ENCODE data around the gene SLC17A5.
"Not testable (repeated sequence)": the region's sequence is repeated elsewhere in the genome, so short reads cannot be mapped to it uniquely, and the experiment has no call there.

SLC17A5 gene

DNA sequence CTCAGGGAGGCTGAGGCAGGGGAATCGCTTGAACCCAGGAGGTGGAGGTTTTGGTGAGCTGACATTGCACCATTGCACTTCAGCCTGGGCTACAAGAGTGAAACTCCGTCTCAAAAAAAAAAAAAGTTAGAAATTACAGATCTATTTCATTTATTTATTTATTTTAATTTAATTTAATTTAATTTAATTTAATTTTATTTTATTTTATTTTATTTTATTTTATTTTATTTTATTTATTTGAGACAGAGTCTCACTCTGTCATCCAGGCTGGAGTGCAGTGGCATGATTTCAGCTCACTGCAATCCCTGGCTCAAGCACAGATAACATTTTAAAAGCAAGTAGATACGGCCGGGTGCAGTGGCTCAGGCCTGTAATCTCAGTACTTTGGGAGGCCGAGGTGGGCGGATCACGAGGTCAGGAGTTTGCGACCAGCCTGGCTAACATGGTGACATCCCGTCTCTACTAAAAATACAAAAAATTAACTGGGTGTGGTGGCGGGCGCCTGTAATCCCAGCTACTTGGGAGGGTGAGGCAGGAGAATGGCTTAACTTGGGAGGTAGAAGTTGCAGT is 98.3 kb downstream of the SLC17A5 start:
- H4K12ac ChIP-seq (ENCODE audit: low read depth, low read length); H3K27ac ChIP-seq (ENCODE audit: low read depth, low read length); DNase-seq; H3K9me3 ChIP-seq (ENCODE audit: insufficient read depth, low read depth, low read length); H3K4me1 ChIP-seq (ENCODE audit: control insufficient read depth in 1 of 2, insufficient read depth in 2 of 2, low read length in 2 of 2); H3K4me2 ChIP-seq (ENCODE audit: low read length); H4K91ac ChIP-seq (ENCODE audit: low read depth, low read length); H3K18ac ChIP-seq (ENCODE audit: low read length); H3K4ac ChIP-seq (ENCODE audit: low read depth, low read length); H3K27me3 ChIP-seq (ENCODE audit: insufficient read depth, low read length); H3K79me1 ChIP-seq (ENCODE audit: low read length); H3K4me3 ChIP-seq (ENCODE audit: low read depth, low read length); H3K9ac ChIP-seq (ENCODE audit: low read length); H3K79me2 ChIP-seq (ENCODE audit: control insufficient read depth, insufficient read depth, low read length, poor library complexity); H3K23ac ChIP-seq (ENCODE audit: low read length); H3K14ac ChIP-seq (ENCODE audit: low read length); H2BK5ac ChIP-seq (ENCODE audit: low read depth, low read length, poor library complexity); H4K8ac ChIP-seq (ENCODE audit: low read depth, low read length); H3K36me3 ChIP-seq (ENCODE audit: control insufficient read depth in 1 of 2, insufficient read depth in 2 of 2, low read length in 2 of 2); H2BK12ac ChIP-seq (ENCODE audit: low read length); H2AFZ ChIP-seq (ENCODE audit: insufficient read depth, low read length, poor library complexity); H2AK5ac ChIP-seq (ENCODE audit: low read length); H2BK120ac ChIP-seq (ENCODE audit: insufficient read depth, low read length, poor library complexity): not testable (repeated sequence)
- WGBS (ENCODE audit: extremely low coverage, insufficient coverage, insufficient read length), result no CpG with 5 or more reads among the region's 11 CpGs

DNA sequence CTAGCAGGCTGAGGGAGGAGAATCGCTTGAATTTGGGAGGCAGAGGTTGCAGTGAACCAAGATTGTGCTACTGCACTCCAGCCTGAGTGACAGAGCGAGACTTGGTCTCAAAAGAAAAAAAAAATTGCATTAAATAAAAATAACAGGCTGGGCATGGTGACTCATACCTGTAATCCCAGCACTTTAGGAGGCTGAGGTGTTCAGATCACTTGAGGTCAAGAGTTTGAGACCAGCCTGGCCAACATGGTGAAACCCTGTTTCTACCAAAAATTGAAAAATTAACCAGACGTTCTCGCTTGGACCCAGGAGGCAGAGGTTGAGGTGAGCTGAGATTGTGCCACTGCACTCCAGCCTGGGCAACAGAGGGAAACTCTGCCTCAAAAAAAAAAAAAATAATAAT is 102.7 kb downstream of the SLC17A5 start:
- H2AFZ ChIP-seq (ENCODE audit: insufficient read depth, low read length, poor library complexity); H3K4me3 ChIP-seq (ENCODE audit: low read depth, low read length); H3K4ac ChIP-seq (ENCODE audit: low read depth, low read length); H2AK5ac ChIP-seq (ENCODE audit: low read length); H3K9me3 ChIP-seq (ENCODE audit: insufficient read depth, low read depth, low read length); H3K9ac ChIP-seq (ENCODE audit: low read length); H3K79me2 ChIP-seq (ENCODE audit: control insufficient read depth, insufficient read depth, low read length, poor library complexity); H3K79me1 ChIP-seq (ENCODE audit: low read length); H3K18ac ChIP-seq (ENCODE audit: low read length); DNase-seq; H2BK12ac ChIP-seq (ENCODE audit: low read length); H3K36me3 ChIP-seq (ENCODE audit: control insufficient read depth in 1 of 2, insufficient read depth in 2 of 2, low read length in 2 of 2); H3K23ac ChIP-seq (ENCODE audit: low read length); H3K4me1 ChIP-seq (ENCODE audit: control insufficient read depth in 1 of 2, insufficient read depth in 2 of 2, low read length in 2 of 2); H4K12ac ChIP-seq (ENCODE audit: low read depth, low read length); H2BK5ac ChIP-seq (ENCODE audit: low read depth, low read length, poor library complexity); H4K91ac ChIP-seq (ENCODE audit: low read depth, low read length); H3K27ac ChIP-seq (ENCODE audit: low read depth, low read length); H2BK120ac ChIP-seq (ENCODE audit: insufficient read depth, low read length, poor library complexity); H3K27me3 ChIP-seq (ENCODE audit: insufficient read depth, low read length); H3K14ac ChIP-seq (ENCODE audit: low read length); H3K4me2 ChIP-seq (ENCODE audit: low read length); H4K8ac ChIP-seq (ENCODE audit: low read depth, low read length): not testable (repeated sequence)
- WGBS (ENCODE audit: extremely low coverage, insufficient coverage, insufficient read length), result no CpG with 5 or more reads among the region's 4 CpGs

DNA sequence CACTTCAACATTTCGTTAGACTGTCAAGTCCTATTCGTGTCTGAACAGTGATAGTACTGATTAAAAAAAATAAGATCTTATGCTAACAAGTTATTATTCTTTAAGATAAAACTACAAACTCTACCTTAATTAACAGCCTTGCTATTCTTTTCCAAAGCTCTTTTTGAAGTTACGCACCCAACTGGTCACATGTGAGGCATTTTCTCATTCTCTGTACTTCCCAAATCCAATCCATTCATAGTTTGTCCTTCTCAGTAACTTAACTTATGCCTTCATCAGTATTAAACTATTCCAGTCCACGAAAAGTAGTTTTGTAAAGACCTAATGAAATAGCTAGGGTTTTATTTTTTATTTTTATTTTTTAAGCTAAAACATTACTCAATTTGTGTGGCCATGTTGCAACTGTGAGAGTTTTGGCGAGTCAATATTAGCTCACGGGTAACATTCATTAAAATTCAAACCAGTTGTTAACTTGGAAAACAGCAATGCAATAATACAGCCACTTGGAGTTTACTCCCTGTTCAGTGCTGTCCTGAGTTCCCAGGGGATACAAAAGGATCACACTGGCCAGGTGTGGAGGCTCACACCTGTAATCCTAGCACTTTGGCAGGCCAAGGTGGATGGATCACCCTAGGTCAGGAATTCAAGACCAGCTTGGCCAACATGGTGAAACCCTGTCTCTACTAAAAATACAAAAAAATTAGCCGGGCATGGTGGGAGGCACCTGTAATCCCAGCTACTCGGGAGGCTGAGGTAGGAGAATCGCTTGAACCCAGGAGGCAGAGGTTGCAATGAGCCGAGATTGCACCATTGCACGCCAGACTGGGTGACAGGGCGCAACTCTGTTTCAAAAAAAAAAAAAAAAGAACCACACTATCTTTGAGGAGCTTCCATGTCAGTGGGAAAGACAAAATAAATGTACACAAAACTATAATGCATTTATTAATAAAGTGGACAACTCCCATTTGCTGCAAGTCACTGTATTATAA is 105.0 kb downstream of the SLC17A5 start:
- no peak overlapping the region for H3K4ac ChIP-seq (ENCODE audit: low read depth, low read length)
- WGBS (ENCODE audit: extremely low coverage, insufficient coverage, insufficient read length), result no CpG with 5 or more reads among the region's 12 CpGs
- no peak overlapping the region for H3K27ac ChIP-seq (ENCODE audit: low read depth, low read length)
- no peak overlapping the region for H3K4me3 ChIP-seq (ENCODE audit: low read depth, low read length)
- no peak overlapping the region for H4K8ac ChIP-seq (ENCODE audit: low read depth, low read length)
- peak in 1 of 2 donors; percentile 4 for DNase-seq
- no peak overlapping the region for H3K14ac ChIP-seq (ENCODE audit: low read length)
- H3K18ac ChIP-seq (ENCODE audit: low read length), result no peak overlapping the region
- no peak overlapping the region for H4K91ac ChIP-seq (ENCODE audit: low read depth, low read length)
- no peaks in the 10 kb centered on the region for H3K36me3 ChIP-seq (ENCODE audit: control insufficient read depth in 1 of 2, insufficient read depth in 2 of 2, low read length in 2 of 2)
- no peaks in the 10 kb centered on the region for H3K79me1 ChIP-seq (ENCODE audit: low read length)
- H4K12ac ChIP-seq (ENCODE audit: low read depth, low read length), result no peak overlapping the region
- no peaks in the 10 kb centered on the region for H3K4me1 ChIP-seq (ENCODE audit: control insufficient read depth in 1 of 2, insufficient read depth in 2 of 2, low read length in 2 of 2)
- H3K79me2 ChIP-seq (ENCODE audit: control insufficient read depth, insufficient read depth, low read length, poor library complexity), result no peaks in the 10 kb centered on the region
- H3K9ac ChIP-seq (ENCODE audit: low read length), result no peak overlapping the region
- H2BK120ac ChIP-seq (ENCODE audit: insufficient read depth, low read length, poor library complexity), result no peak overlapping the region
- no peak overlapping the region for H3K4me2 ChIP-seq (ENCODE audit: low read length)
- H2AK5ac ChIP-seq (ENCODE audit: low read length), result no peak overlapping the region
- no peaks in the 10 kb centered on the region for H3K9me3 ChIP-seq (ENCODE audit: insufficient read depth, low read depth, low read length)
- H2AFZ ChIP-seq (ENCODE audit: insufficient read depth, low read length, poor library complexity), result no peak overlapping the region
- H3K23ac ChIP-seq (ENCODE audit: low read length), result no peak overlapping the region
- no peaks in the 10 kb centered on the region for H3K27me3 ChIP-seq (ENCODE audit: insufficient read depth, low read length)
- H2BK5ac ChIP-seq (ENCODE audit: low read depth, low read length, poor library complexity), result no peak overlapping the region
- no peak overlapping the region for H2BK12ac ChIP-seq (ENCODE audit: low read length)

- no peaks in the 10 kb centered on the region for H3K4me1 ChIP-seq (ENCODE audit: control insufficient read depth in 1 of 2, insufficient read depth in 2 of 2, low read length in 2 of 2)
- no peak overlapping the region for H3K27ac ChIP-seq (ENCODE audit: low read depth, low read length)
- no peaks in the 10 kb centered on the region for H3K36me3 ChIP-seq (ENCODE audit: control insufficient read depth in 1 of 2, insufficient read depth in 2 of 2, low read length in 2 of 2)
- no CpG with 5 or more reads among the region's 1 CpG for WGBS (ENCODE audit: extremely low coverage, insufficient coverage, insufficient read length)
- H4K91ac ChIP-seq (ENCODE audit: low read depth, low read length), result no peak overlapping the region
- no peak overlapping the region for H3K4ac ChIP-seq (ENCODE audit: low read depth, low read length)
- H3K9ac ChIP-seq (ENCODE audit: low read length), result no peak overlapping the region
- no peak overlapping the region for H3K4me3 ChIP-seq (ENCODE audit: low read depth, low read length)
- H3K79me2 ChIP-seq (ENCODE audit: control insufficient read depth, insufficient read depth, low read length, poor library complexity), result no peaks in the 10 kb centered on the region
- no peak overlapping the region for H2BK120ac ChIP-seq (ENCODE audit: insufficient read depth, low read length, poor library complexity)
- no peak overlapping the region for H2AFZ ChIP-seq (ENCODE audit: insufficient read depth, low read length, poor library complexity)
- no peaks in the 10 kb centered on the region for H3K27me3 ChIP-seq (ENCODE audit: insufficient read depth, low read length)
- no peak overlapping the region for H3K4me2 ChIP-seq (ENCODE audit: low read length)
- no peak overlapping the region for H3K23ac ChIP-seq (ENCODE audit: low read length)
- H3K14ac ChIP-seq (ENCODE audit: low read length), result no peak overlapping the region
- H3K9me3 ChIP-seq (ENCODE audit: insufficient read depth, low read depth, low read length), result no peaks in the 10 kb centered on the region
- no peak overlapping the region for H4K12ac ChIP-seq (ENCODE audit: low read depth, low read length)
- no peak overlapping the region for H3K18ac ChIP-seq (ENCODE audit: low read length)
- H4K8ac ChIP-seq (ENCODE audit: low read depth, low read length), result no peak overlapping the region
- H2BK12ac ChIP-seq (ENCODE audit: low read length), result no peak overlapping the region
- H2AK5ac ChIP-seq (ENCODE audit: low read length), result no peak overlapping the region
- no peak overlapping the region for H2BK5ac ChIP-seq (ENCODE audit: low read depth, low read length, poor library complexity)
- no peaks in the 10 kb centered on the region for H3K79me1 ChIP-seq (ENCODE audit: low read length)
- DNase-seq, result no peak
Measured at GRCh38 chr6:73547036-73547435, 106.8 kb downstream of the SLC17A5 start.

All from trophoblast cell (in vitro differentiated cells and primary cell).